Measurements from ENCODE around the gene IGF2BP2. TPM values are rescaled to one million over a fixed set of nuclear protein-coding genes. Genes with fewer than 3 reads are reported as not detected.
"Not testable (repeated sequence)": the region's sequence is repeated elsewhere in the genome, so short reads cannot be mapped to it uniquely, and the experiment has no call there.

The IGF2BP2 gene
- total RNA-seq, 2 experiments from 2014 or later = 0.62 TPM; not detected in 1

DNA sequence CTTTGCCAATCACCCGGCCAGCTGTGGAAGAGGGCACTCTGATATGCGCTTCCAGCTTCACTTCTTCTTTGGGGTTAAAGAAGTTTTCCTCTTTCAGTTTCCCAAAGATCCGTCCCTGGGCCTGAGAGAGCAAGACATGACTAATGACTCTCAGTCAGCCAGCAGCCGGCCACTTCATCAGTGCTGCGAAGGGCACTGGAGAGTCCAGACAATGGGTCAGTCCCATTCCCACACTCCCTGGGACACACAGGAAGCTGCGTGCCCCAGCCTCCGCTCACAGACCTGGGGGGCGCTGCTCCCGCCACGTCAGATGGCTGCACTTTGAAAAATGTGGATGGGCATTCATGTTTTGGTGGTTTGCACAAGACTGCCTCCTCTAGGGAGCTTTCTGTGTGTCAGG is 175.4 kb downstream of the IGF2BP2 start:
- peaks cover 8% of the 10 kb centered on the region for H3K27me3 Mint-ChIP-seq
- DNase-seq = no peak
- ChIA-PET POLR2A (no interaction called here), CTCF (interaction anchor here (0.6 to 2.8 kb wide), 2 partner anchors 11 to 428 kb away, joined by 3 to 9 read pairs; no protein-coding TSS in a partner anchor)
- no peaks in the 10 kb centered on the region for H3K36me3 Mint-ChIP-seq (ENCODE audit: low read depth)
- no peak overlapping the region for H3K27ac Mint-ChIP-seq
- no peaks in the 10 kb centered on the region for H3K4me1 Mint-ChIP-seq
- H3K4me3 Mint-ChIP-seq = no peak overlapping the region
- H3K9me3 Mint-ChIP-seq = no peaks in the 10 kb centered on the region

DNA sequence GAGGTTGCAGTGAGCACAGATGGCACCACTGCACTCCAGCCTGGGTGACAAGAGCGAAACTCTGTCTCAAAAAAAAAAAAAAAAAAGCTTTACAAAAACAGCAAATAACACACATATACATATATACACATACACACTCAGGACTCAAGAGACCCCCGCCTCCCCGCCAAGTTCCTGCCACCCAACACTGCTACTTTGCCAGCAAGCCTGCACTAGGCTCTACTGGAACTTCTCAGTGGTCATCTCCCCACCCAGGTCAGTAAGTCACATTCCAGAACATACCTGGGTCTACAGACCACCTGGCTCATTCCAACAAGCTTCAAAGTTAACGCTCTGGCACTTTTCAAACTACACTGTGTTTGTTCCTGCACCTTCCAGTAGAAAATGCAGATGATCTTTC is 176.4 kb downstream of the IGF2BP2 start:
- Mint-ChIP-seq H3K9me3 (no peaks in the 10 kb centered on the region), H3K36me3 (ENCODE audit: low read depth) (no peaks in the 10 kb centered on the region), H3K4me3 (no peak overlapping the region), H3K27ac (no peak overlapping the region), H3K4me1 (no peaks in the 10 kb centered on the region), H3K27me3 (peaks cover 8% of the 10 kb centered on the region)
- ChIA-PET POLR2A (no interaction called here), CTCF (interaction anchor here (0.7 to 1.6 kb wide), 3 partner anchors 12 to 47 kb away, joined by 3 to 9 read pairs (median 3); no protein-coding TSS in a partner anchor)
- no peak for DNase-seq

DNA sequence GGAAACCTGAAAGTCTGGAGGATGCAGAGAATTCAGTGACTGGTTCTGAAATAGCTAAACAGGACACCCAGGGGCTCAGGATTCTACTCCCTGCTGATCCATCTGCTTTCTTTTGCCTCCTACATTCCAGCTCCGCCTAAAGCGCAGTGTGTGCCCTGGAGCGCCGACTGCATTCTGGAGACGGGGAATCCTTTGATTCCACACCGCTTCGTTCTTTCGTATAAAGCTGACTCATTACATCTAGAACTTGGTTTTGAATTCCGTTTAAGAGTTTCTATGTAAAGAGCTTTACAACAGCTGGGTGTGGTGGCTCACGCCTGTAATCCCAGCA is 177.0 kb downstream of the IGF2BP2 start:
- Mint-ChIP-seq H3K9me3 (no peaks in the 10 kb centered on the region), H3K4me3 (no peak overlapping the region), H3K4me1 (no peaks in the 10 kb centered on the region), H3K27me3 (peaks cover 8% of the 10 kb centered on the region), H3K27ac (no peak overlapping the region), H3K36me3 (ENCODE audit: low read depth) (no peaks in the 10 kb centered on the region)
- no peak for DNase-seq
- CTCF ChIA-PET = interaction anchor here (0.7 to 1.6 kb wide), 3 partner anchors 13 to 46 kb away, joined by 3 to 9 read pairs (median 3); no protein-coding TSS in a partner anchor
- POLR2A ChIA-PET = no interaction called here

DNA sequence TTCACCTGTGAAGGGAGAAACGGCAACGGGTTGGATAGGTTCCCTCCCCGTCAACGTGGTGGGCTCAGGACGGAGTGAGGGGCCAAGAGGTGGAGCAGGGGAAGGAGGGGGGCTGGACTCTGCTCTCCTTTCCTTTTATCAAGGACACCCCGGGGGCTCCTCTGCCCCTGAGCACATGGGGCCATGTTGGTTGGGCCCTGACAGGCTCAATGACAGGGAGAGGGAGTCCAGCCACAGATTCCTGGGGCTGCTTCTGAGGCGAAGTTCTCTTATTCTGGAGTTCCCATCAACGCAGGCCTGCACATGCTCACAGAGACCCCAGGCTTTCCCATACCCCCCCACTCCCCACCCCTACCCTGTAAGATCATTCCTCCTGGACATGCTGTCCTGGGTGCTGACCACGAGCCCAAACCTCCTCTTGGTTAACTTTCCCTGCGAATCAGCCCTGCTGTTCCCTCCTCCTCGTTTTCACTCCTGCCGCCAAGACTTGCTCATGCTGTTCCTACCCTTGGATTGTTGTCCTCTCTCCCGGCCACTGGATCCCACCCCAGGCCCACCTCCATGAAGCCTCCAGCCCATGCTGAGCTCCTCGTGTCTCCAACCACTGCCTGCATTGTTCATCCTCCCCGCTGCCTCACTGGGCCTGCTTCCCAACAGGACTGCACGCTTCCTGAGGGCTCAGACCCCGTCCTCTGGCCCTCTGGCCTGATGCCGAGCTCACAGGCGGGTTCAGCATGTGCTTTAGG is 177.5 kb downstream of the IGF2BP2 start:
- H3K9me3 Mint-ChIP-seq = no peaks in the 10 kb centered on the region
- no peak overlapping the region for H3K27ac Mint-ChIP-seq
- no peaks in the 10 kb centered on the region for H3K4me1 Mint-ChIP-seq
- ChIA-PET CTCF (interaction anchor here (0.7 to 1.6 kb wide), 4 partner anchors 12 to 46 kb away, joined by 3 to 9 read pairs (median 4); no protein-coding TSS in a partner anchor), POLR2A (no interaction called here)
- H3K4me3 Mint-ChIP-seq = no peak overlapping the region
- H3K27me3 Mint-ChIP-seq = peaks cover 8% of the 10 kb centered on the region
- DNase-seq = no peak
- H3K36me3 Mint-ChIP-seq (ENCODE audit: low read depth) = no peaks in the 10 kb centered on the region

DNA sequence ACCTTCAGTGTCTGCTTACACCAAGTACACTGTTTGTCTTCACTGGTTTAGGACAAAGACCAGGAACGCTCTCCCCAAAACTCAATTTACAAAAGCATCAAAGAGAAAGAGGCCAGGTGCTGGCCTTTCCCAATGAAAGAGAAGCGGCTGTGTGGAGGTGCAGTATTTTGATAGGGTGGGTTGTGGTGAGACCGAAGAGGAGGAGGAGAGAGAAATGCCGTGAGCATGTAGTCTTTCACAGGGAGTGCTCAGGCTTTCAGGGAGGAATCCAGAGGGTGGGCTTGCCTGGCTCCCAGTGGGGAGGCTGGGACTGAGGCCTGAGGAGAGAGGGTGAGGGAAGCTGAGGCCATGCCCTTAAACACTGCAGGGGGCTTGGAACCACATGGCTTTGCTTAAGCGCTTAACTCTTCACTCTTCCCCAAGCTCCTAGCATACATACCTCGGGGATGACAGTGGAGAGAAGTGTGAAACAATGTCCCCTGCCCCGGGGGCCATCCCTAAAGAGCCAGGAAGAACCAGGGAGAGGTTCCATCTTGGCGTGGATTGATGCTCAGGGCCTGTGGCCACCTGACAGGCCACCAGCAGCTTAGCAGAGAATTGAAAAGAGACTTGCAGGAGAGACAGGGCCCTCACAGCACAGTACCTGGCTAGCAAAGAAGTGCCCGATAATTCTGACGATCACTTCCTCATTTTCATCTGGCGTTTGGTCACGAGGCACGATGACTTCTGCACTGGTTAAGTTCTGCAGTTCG is 178.3 kb downstream of the IGF2BP2 start:
- Mint-ChIP-seq H3K4me3 (no peak overlapping the region), H3K9me3 (no peaks in the 10 kb centered on the region), H3K27me3 (peaks cover 10% of the 10 kb centered on the region), H3K27ac (no peak overlapping the region), H3K36me3 (ENCODE audit: low read depth) (no peaks in the 10 kb centered on the region), H3K4me1 (no peaks in the 10 kb centered on the region)
- POLR2A ChIA-PET = no interaction called here
- CTCF ChIA-PET = interaction anchor here (1.1 kb wide), 1 partner anchor 13 kb away, joined by 4 read pairs; no protein-coding TSS in a partner anchor
- no peak for DNase-seq

DNA sequence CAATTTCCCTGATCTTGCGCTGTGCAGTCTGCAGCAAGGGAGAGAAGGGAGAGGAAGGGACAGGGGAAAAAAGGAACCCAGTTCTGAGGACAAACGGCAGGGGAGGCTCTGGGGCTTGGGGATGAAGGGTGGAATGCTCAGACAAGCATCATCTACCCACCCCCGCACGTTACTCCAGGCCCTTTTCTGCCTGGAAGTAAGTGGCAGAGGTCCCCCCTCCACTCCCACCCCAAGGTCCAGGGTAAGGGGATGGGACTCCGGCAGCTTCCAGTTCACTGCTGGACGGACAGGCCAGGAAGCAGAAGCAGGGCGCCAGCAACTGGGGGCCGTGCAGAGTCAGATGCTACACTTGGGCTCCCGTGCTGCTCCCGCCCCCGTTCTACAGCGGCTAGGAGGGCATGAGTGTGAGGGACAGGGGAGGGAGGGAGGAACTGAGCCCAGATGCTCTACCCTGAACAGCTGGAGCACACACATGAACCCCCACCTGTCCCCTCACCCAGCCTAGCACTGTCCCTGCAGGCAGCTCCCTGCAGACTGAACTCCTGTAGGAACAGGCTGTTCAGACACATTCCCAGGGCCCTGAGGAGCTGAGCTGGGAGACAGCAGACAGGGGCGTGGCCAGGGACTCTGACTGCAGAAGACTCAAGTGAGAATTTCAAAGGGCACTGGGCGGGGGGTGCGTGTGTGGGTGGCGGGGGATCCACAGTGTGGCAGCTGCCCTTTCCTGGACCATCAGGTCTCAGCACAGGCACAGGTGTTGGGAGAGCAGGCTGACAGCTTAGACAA is 179.1 kb downstream of the IGF2BP2 start:
- H3K27ac Mint-ChIP-seq = no peak overlapping the region
- peaks cover 10% of the 10 kb centered on the region for H3K27me3 Mint-ChIP-seq
- DNase-seq = no peak

DNA sequence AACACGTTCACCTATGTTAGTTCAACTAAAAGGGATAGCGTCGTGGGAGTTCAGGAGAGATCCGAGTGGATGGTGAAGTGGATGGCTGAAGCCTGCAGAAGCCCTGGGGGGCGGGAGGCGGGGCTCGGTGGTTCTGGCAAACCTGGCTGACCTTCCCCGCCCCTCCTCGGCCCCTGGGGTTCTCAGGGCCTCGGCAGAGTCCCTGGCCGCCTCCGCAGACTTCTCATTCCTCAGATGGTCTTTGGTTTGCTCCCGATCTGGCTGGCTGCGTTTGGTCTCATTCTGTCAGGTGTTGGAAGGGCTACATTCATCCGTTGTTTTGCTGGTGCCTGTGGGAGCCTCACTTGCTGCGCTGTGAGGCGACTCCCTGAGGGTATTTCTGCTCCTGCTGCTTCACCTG is 179.7 kb downstream of the IGF2BP2 start:
- H3K27me3 Mint-ChIP-seq = peaks cover 10% of the 10 kb centered on the region
- CTCF ChIA-PET; H3K4me3 Mint-ChIP-seq; H3K9me3 Mint-ChIP-seq; H3K27ac Mint-ChIP-seq; POLR2A ChIA-PET; DNase-seq; H3K4me1 Mint-ChIP-seq; H3K36me3 Mint-ChIP-seq (ENCODE audit: low read depth): not testable (repeated sequence)

More for the DNA sequence above, 179.1 kb downstream of the IGF2BP2 start:
- no peaks in the 10 kb centered on the region for H3K4me1 Mint-ChIP-seq
- no peaks in the 10 kb centered on the region for H3K36me3 Mint-ChIP-seq (ENCODE audit: low read depth)
- no peaks in the 10 kb centered on the region for H3K9me3 Mint-ChIP-seq
- ChIA-PET CTCF (interaction anchor here (0.6 to 1.1 kb wide), 2 partner anchors 14 to 165 kb away, joined by 3 to 4 read pairs; no protein-coding TSS in a partner anchor), POLR2A (no interaction called here)
- H3K4me3 Mint-ChIP-seq = no peak overlapping the region

DNA sequence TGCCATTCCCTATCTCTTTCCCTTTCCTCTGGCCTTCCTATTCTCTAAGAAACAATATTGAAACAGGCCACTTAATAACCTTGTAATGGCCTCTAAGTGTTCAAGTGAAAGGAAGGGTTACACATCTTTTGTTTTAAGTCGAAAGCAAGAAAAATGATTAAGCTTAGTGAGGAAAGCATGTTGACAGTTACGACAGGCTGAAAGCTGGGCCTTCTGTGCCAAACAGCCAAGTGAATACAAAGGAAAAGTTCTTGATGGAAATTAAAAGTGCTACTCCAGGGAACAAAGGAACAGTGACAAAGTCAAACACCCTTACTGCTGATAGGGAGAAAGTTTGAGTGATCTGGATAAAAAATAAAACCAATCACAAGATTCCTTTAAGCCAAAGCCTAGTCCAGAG is 184.5 kb downstream of the IGF2BP2 start:
- DNase-seq = no peak
- POLR2A ChIA-PET = no interaction called here
- Mint-ChIP-seq H3K4me3 (no peak overlapping the region), H3K9me3 (no peaks in the 10 kb centered on the region), H3K4me1 (no peaks in the 10 kb centered on the region), H3K27me3 (peaks cover 3% of the 10 kb centered on the region), H3K27ac (no peak overlapping the region), H3K36me3 (ENCODE audit: low read depth) (no peaks in the 10 kb centered on the region)
- CTCF ChIA-PET = no interaction called here

DNA sequence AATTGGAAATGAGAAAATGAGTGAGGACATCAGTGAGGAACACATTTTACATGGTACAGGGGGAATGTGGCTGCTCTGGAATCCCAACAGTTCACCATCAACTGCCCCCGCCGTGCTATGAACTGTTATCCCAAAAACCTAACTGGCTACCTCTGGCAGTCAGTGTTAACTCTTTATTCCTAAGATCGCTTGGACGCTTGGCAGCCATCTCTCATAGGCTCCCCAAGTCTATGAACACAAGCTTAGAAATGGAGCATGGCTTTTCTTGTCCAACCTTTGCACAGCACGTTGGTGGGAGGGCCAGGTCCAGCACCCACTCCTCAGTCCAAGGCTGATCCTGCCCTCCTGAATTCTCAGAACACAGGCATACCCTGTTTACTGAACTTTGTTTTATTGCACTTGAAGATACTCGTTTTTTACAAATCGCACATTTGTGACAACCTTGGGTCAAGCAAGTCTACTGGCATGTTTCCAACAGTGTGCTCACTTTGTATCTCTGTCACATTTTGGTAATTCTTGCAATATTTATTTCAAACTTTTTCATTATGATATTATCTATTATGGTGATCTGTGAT is 185.1 kb downstream of the IGF2BP2 start:
- H3K36me3 Mint-ChIP-seq (ENCODE audit: low read depth) = no peaks in the 10 kb centered on the region
- H3K27ac Mint-ChIP-seq = no peak overlapping the region
- no peaks in the 10 kb centered on the region for H3K9me3 Mint-ChIP-seq
- peaks cover 3% of the 10 kb centered on the region for H3K27me3 Mint-ChIP-seq
- H3K4me3 Mint-ChIP-seq = no peak overlapping the region
- no peak for DNase-seq
- CTCF ChIA-PET = interaction anchor here (0.6 kb wide), 1 partner anchor 148 kb away, joined by 3 read pairs; no protein-coding TSS in a partner anchor
- H3K4me1 Mint-ChIP-seq = no peaks in the 10 kb centered on the region
- POLR2A ChIA-PET = no interaction called here

DNA sequence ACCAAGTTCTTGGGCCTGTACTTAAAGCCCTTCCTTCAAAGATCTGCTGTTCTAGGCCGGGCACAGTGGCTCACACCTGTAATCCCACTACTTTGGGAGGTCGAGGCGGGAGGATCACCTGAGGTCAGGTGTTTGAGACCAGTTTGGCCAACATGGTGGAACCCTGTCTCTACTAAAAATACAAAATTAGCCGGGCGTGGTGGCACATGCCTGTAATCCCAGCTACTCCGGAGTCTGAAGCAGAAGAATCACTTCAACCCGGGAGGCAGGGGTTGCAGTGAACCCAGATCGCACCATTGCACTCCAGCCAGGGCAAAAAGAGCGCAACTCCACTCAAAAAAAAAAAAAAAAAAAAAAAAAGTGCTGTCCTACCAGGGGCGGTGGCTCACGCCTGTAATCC is 186.2 kb downstream of the IGF2BP2 start:
- H3K27ac Mint-ChIP-seq; H3K9me3 Mint-ChIP-seq; H3K36me3 Mint-ChIP-seq (ENCODE audit: low read depth); H3K4me1 Mint-ChIP-seq; H3K4me3 Mint-ChIP-seq; POLR2A ChIA-PET; H3K27me3 Mint-ChIP-seq; DNase-seq: not testable (repeated sequence)
- CTCF ChIA-PET = interaction anchor here (0.7 to 1.7 kb wide), 2 partner anchors 22 to 190 kb away, joined by 4 to 7 read pairs; no protein-coding TSS in a partner anchor

DNA sequence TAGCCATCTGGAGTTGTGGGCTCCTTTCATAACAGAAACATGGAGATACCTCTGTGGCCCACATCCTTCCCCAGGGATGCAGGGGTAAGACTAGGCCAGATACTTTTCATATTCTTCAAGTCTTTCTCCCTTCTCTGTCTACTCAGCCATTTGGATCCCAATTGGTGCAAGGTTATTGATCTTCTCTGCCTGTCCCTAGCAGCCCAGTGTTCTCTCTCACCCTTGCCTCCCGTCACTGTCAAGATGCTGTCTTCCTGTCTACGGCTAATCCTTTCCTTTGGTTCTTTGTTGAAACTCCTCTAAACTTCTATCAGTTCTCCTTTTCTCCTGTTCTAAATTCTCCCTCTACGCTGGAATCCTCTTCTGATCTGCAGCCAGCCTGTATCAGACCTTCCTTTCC is 187.5 kb downstream of the IGF2BP2 start:
- Mint-ChIP-seq H3K4me3 (no peak overlapping the region), H3K27ac (no peak overlapping the region), H3K27me3 (peaks cover 3% of the 10 kb centered on the region), H3K9me3 (no peaks in the 10 kb centered on the region), H3K36me3 (ENCODE audit: low read depth) (no peaks in the 10 kb centered on the region), H3K4me1 (peaks cover 4% of the 10 kb centered on the region)
- ChIA-PET CTCF (interaction anchor here (1.7 kb wide), 1 partner anchor 23 kb away, joined by 7 read pairs; no protein-coding TSS in a partner anchor), POLR2A (no interaction called here)
- DNase-seq = no peak

DNA sequence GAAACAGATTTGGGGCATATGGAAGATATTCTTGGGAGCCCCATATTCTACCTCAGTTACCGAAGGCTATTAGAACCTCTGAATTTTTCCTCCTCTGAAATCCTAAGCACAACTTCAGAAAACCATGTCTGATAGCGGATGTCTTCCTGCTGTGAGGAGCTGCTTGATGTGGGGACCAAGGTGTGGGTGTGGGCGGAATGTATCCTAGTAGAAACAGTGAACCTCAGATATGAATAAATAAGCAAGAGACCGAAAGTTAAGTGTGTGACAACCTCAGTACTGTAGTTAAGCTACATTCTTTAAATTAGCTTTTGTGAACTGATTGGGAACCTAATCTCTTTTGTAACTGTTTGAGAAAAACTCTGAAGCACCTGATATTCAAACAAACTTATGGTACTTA is 191.8 kb downstream of the IGF2BP2 start:
- no peaks in the 10 kb centered on the region for H3K27me3 Mint-ChIP-seq
- peaks cover 9% of the 10 kb centered on the region for H3K36me3 Mint-ChIP-seq (ENCODE audit: low read depth)
- no peaks in the 10 kb centered on the region for H3K9me3 Mint-ChIP-seq
- ChIA-PET POLR2A (no interaction called here), CTCF (no interaction called here)
- peaks cover 4% of the 10 kb centered on the region for H3K4me1 Mint-ChIP-seq
- H3K27ac Mint-ChIP-seq = no peak overlapping the region
- no peak for DNase-seq
- H3K4me3 Mint-ChIP-seq = no peak overlapping the region

Data from activated CD4-positive, alpha-beta T cell treated with anti-CD3 and anti-CD28 coated beads, Interleukin-2, amount 10 ng/mL, durations not matched to agents 7 days and 5 days (primary cell).